NCI-H2171 treated with DMSO at 0.1 percent for 48 hours (cell line): ENCODE results near the gene ATP8A2.
A peak's percentile ranks its signal among the peaks of the same experiment; 100 is the strongest.
"Not testable (repeated sequence)": the region's sequence is repeated elsewhere in the genome, so short reads cannot be mapped to it uniquely, and the experiment has no call there.

ENCODE experiments used
- DNase-seq: peaks from one replicate; lab custom pipeline; 2025; lab: John Stamatoyannopoulos, UW

The ATP8A2 gene

DNA sequence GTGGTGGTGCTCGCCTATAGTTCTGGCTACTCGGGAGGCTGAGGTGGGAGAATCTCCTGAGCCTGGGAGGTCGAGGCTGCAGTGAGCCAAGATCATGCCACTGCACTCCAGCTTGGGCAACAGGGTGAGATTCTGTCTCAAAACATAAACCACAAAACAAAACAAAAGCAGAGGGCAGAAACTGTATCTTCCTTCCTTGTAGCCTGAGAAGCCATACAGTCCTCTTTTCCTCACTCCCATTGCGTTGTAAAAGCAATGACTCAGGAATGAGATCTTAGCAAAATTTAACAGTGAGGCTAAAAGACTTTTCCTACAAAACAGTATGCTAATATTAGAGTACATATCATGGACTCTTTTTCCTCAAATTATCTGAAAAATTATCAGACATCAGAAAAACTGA, 549.2 kb downstream of the ATP8A2 start:
- DNase-seq: no peak

DNA sequence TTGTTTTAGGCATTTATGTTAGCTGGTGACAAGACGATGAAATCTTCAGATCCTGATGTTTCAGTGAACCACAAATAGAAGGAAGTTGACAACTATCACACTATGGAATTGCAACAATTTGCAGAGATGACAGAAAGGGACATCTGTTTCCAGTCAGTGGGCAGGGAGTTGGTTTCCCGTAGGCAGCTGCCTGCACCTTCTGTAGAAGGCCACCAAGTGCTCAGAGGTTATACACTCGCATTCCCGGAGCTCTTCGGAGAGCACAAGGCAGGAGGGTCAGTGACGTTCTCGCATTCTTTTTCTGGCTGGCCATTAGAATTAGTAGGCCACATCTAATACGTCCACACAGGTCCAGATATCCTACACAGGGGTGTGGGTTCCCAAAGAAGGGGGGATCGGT, 550.6 kb downstream of the ATP8A2 start:
- no peak for DNase-seq

DNA sequence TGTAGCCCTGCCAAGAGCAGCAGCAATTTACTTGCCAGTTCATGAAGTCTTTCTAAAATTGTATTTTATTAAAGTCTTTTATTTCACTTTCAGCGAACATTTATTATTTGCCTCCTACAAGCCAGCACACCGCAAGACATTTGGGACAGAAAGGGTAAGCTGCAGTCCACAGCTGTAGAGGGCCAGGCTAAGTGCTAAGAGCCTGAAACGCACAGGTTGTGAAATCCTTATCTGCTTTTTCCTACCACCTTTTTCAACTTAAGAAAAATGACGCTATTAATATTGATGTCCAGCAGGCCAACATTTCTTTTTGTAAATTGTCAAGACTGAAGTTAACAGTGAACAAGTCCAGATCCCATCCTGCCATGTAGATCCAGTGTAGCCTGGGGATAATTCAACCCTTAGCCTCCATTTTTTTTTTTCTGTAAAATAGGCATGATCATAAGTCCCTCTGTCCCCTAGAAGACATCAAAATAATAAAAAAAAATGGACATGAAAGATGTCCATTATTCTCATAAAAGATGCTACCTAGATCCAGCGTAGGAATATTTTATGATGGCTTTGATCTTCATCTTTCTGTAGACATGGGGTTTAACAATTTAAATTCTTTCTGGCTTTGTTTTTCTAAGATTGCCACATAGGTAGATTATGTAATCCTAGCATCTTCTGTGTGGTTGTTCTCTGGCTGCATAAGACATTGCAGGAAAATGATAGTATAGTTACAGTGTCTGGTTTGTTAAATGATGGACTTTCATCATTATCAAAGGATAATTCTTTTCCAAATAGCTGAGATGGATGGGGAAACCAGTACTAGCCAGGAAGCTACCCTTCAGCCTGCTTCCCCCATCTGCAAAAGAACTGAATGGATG, 551.7 kb downstream of the ATP8A2 start:
- no peak for DNase-seq

DNA sequence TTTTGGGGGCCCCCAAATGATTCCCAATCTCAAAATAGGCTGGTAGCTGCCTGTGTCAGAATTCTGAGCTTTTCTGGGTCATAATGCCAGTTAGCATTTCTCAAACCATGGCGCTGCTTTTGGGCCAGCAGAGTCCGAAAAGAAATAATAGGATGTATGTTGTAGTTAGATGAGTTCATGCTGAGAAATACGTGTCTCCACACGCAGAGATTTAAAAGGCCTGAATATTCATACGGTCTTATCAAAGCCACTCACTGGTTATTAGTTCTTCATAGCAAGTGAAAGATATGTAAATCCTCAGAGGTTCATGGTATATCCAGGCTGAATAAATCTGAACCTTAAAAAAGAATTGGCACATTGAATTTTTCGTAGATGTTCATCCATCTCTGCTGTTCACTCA, 555.6 kb downstream of the ATP8A2 start:
- DNase-seq: no peak

DNA sequence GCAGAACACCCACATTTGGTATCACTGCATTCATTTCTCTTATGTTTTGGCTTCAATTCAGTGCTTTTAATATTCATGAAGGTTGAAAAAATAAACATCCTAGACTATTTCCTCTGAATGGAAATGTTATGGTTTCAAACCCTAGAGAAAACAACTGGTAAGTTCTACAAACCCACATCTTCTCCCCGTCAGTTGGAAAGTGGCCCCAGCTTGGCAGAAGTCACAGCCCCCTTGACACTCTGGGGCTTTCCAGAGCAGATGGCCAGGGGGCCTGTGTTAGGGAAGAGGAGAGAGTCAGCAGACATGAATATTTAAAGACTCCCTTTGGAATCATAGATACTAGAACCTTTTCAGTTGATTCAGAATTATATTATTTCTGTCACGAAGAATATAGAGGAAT, 556.2 kb downstream of the ATP8A2 start:
- DNase-seq: peak; percentile 58

DNA sequence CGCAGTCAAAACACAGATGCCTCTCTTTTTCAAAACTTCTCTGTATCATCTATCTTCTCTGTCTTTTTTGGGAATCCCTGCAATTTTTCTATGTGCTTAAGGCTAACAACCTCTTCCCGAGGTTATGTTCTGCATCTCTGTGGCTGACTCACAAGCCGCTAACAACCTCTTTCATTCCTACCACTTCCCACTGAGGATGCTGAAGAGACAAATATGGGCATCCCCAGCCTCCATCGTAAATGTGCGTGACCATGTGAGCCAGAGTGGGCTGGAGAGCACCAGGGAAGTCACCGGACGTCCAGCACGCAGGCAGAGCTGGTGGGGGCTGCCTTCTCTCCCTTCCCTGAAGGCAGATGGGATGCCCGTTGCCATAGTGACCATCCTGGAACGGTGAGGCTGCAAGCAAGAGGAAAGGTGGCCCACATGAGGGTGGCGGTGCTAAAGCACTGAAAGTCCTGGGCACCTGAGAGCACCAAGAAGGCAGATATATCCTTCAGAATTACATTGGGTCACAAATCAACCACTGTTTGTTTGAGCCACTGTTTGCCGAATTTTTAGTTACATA, 557.2 kb downstream of the ATP8A2 start:
- no peak for DNase-seq

DNA sequence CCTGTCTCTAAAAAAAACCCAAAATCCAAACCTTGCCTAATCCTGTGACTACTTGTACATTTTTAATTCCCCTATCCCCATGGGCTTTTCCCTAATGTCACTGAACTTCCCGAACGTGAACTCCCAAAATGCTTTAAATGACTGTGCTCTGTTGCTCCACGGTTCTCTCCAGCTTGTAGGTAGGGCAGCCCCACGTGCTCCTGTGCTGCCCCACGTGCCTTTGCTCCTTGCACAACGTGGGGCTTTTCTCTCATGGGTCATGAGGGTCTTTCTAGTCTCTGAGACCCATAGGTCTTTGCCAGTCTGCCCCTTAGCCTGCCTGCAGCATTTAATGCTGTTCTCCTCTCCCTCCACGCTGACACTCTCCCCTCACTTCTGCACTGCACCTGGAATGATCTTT, 558.0 kb downstream of the ATP8A2 start:
- no peak for DNase-seq

DNA sequence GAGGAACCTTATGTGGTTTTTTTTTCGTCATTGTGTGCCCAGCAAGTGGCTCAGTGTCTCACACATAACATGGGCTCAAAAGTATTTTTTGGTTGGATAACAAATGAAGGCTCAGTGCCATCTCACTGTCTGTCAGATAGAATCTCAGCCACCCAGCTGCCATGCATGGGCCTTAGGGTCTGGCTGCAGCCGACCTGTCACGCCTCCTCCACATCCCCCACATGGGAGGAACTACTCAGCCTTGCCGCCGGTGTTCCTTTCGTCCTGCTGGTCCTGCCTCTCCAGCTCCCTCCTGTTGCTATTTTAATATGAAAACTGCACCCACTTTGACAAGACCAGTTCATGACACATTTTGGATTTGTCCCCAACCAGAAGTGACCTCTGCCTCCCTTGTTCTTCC, 558.9 kb downstream of the ATP8A2 start:
- no peak for DNase-seq

DNA sequence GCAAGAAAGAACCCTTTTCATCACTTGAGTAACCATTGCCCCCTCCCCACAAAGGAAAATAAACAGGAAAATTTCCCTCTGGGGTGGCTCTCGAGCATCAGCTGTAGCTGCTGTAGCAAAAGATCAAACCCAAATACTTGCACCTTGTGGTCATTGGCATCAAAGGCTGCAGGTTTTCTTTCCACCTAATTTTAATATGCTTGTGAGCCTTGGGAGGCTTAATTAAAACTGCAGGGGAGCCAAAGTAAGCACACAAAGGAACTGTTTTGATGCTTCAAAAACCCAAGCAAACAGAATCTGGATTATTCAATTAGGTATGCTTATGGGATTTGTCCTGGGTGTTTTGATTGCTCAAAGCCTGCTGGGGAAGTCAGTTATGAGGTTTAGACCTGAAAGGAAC, 560.6 kb downstream of the ATP8A2 start:
- no peak for DNase-seq

DNA sequence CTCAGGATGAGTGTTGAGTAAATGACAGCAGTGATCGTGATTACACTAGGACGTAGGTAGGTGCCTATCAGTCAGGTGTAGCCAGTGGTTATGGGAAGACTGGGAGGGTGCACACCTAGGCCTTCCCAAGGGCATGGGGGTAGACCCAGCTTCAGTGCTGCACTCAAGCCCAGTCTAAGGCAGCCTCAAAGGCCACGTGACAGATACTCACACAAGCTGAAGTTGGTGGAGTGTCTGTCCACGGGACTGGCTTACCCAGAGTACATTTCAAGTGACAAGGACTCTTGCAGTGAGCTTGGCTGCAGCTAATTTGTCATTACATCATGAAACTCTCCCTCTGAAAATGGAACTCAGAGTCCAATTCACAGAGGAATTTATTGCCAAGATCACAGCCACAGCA, 561.7 kb downstream of the ATP8A2 start:
- no peak for DNase-seq

DNA sequence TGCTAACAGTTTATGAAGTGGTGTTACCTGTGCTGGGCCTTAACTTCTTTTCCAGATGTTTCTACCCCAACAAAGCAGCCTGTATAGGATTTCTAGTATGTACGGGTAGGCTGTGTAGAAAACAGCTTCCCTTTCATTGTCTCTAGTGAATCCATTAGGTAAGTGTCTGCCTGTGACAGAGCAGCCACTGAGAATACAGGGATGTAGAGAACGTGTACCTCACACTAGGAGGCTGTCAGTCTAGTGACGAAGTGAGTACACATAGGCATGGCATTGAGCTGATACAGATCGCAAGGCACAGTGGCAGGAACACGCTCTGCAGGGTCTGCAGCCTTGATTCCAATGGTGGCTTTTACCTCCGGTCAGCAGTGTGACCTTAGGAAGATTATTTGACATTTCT, 562.4 kb downstream of the ATP8A2 start:
- DNase-seq: no peak

DNA sequence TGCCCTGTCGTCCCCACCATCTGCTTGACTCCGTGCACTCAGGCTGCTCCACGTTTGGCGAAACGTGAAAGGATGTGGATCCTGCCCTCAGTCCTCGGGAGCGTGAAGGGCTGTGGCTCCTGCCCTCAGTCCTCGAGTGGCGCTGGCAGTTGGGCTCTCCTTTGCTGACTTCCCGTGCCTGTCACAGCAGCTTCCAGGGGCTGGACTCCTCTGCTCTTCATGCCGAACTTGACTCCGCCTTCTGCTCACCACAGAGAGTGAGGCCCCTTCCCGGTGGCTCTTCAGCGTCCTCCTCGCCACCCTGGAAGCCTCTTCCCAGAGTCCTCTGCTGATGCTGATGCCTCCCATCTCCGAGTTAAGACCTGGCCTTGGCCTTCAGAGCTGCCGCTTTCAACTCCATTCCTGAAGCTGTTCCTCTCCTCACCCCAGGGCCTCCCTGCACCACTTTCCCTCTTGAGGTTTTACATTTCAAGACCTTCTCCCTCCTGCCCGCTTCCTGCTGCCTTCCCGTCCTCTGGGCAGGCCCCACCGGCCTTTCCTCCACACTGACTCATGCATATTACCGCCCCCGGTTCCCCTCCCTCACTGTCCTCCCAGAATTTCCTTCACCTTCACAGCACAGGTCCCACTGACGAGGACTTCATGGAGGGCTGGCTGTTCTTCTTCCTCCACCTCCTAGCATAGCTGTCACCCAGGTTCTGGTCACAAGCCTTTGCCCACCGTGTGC, 568.4 kb downstream of the ATP8A2 start:
- DNase-seq: no peak

DNA sequence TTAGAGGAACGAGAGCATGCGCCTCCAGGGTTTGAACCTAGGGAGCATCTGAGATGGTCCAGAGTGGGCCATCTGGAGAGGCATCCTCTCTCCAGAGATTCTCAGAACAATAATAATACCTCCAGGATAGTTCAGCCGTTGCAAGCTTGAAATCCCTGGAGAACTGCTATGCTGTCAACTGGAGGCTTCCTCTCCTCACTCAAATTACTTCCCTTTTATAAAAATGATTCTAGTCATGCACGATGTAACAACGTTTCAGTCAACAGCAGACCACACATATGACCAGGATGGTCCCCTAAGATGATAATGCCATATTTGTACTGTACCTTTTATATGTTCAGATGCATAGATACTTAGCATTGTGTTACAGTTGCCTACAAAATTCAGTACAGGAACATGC, 571.3 kb downstream of the ATP8A2 start:
- peak; percentile 30 for DNase-seq

DNA sequence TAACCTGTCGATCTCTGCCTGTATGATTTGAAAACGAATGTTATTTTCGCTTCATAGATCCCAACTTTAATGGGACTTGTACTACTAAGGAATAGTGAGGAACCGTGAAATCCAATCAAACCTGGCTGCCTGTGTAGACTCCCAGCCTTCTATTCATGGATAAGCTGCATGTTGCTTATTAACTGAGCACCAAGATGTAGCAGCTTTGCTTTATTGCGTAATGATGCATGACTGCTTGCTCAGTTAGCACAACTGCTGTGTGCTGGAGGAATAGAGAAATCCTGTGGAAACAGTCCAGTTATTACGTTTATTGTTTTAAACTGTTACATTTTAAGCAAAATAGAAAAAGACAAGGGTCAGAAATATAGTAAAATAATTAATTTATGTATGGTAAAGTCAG, 571.9 kb downstream of the ATP8A2 start:
- DNase-seq: peak; percentile 4

DNA sequence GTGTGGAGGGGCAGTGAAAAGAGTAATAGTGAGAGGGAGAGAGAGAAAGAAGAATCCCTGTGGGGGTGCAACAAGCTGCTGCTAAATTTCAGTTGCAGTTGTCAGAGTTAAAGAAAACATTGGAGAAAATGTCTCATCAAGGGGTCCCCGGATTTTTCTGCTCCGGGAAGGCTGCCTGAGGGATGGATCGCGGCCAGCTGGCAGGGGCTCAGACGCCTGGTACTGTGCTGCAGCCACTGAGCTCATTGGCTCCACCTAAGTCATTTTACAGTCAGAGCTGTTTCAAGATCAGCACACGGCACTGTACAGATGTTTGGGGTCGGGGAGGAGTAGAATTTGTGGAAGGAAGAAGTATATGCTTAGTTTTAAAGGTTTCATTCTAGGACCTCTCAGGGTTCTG, 573.8 kb downstream of the ATP8A2 start:
- DNase-seq: no peak

DNA sequence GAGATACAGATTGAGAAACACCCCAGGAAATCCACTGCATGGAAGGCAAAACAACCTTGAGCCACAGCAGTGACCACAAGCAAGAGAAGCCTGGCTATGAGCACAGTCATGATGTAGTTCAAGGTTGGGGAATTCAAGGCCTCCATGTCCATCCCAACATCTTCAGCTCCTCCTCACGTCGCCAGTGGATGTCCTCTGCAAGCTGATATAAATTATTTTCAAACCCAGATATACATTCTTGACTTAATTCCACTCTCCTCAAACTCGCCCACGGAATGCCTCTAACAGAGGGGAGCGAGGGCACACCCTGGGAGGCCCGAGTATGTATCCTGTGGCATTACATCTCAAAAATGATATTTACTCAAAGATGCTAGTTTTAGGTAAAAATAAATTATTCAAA, 574.5 kb downstream of the ATP8A2 start:
- DNase-seq: no peak

DNA sequence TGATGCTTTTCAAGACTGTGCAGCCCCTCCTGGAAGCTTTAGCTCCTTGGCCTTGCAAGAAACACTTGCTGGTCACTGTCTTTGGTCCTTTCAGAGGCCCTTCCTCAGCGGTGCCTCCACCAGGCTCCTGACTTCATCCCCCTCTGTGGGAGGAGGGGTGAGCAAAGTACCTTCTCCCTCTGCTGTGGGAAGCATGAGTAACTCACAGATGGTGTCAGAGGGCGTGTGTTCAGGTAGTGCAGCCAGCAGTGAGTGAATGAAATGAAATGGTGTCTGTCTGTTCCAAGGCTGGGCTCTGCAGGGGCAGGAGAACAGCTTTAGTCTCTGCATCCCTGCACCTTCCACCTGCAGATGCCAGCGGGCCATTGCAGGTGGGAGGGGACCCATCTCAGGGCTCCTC, 577.1 kb downstream of the ATP8A2 start:
- no peak for DNase-seq

DNA sequence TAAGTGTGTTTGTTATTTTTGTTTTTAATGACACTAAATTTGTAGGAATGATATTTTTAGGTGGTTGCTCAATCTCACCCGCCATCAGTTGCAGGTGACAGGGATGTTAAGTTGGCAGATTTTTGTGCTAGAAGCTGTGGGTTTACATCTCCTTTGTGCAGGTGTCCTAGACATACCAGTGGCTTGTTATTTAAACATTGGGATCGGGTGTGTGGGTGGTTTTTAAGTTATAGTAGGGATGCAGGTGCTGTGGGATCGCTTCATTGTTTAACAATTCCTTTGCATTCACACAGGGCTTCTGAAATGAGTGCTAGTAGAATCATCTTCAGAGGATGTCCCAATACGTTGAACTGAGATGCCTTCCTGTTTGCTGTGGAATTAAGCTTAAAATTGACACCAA, 580.1 kb downstream of the ATP8A2 start:
- DNase-seq: no peak

DNA sequence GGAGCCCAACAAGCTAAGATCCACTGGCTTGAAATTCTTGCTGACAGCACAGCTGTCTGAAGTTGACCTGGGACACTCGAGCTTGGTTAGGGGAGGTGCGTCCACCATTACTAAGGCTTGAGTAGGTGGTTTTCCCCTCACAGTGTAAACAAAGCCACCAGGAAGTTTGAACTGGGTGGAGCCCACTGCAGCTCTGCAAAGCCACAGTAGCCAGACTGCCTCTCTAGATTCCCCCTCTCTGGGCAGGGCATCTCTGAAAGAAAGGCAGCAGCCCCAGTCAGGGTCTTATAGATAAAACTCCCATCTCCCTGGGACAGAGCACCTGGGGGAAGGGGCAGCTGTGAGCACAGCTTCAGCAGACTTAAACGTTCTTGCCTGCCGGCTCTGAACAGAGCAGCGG, 582.3 kb downstream of the ATP8A2 start:
- DNase-seq: not testable (repeated sequence)

DNA sequence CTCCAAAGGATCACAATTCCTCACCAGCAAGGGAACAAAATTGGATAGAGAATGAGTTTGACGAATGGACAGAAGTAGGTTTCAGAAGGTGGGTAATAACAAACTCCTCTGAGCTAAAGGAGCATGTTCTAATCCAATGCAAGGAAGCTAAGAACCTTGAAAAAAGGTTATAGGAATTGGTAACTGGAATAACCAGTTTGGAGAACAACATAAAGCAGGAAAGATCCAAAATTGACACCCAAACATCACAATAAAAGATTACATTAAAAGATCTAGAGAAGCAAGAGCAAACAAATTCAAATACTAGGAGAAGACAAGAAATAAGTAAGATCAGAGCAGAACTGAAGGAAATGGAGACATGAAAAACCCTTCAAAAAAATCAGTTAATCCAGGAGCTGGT, 583.2 kb downstream of the ATP8A2 start:
- not testable (repeated sequence) for DNase-seq

DNA sequence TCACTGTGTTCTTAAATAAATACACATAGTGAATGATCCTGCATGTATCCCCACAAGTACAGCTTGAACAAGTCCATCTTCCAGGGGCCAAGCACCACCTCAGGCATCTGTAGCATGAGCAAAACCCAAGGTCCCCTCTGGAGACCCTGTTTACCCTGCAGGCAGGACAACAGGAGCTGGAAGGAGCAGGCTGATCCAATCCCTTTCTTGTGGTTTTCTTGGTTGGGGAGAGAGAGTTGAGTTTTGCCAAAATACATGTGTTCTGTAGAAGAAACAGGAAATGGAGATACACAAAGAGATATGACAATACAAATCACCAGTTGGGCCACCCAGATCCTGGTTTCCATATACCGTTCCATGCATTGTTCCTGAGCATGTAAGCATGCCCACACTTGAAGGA, 587.2 kb downstream of the ATP8A2 start:
- DNase-seq: no peak

DNA sequence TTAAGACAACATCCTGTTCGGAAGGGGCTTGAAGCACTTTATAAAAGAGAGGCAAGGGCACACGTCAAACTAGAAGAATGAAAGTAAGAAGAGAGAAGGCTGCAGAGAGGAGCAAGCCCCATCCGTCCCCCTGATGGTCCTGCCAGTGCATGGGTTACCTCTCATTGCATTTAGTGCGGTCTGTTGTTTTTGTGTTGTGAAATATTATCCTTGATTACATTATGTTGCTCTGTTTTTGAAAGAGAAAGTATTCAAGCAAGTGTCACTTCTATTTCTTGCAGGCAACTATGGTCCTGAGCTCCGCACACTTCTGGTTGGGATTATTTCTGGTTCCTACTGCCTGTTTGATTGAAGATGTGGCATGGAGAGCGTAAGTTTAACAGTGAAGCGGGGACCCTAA, 589.5 kb downstream of the ATP8A2 start:
- no peak for DNase-seq

DNA sequence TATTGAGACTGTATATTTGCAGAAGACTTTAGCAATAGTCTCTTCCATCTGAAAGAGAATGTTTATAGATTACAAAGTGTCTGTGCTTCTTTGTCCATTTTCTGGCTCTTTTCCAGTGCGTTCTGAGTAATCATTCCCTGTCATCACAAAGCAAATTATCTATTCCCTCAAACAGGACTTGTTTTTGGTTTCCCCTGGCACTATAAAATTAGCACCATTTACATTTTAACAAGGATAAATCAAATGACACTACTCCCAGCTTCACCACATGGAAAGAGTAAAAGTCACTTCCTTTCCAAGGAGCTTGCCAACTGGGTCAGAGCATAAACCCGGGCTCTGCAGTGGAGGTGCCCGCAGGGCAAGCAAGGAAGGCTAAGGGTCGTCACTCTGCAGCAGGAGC, 591.9 kb downstream of the ATP8A2 start:
- DNase-seq: no peak
